HEK293 (cell line): ENCODE data around the gene SLC25A26.

Source experiments
- CTCF ChIP-seq: fragments of 450-650 bp; formaldehyde crosslinking; IDR thresholded peaks from 2 replicates; pipeline ENCODE4 v1.5.1; 2016; ENCODE audit warnings: missing biosample characterization, missing genetic modification characterization
- ELK4 ChIP-seq: IDR thresholded peaks from 2 replicates; pipeline ENCODE4 v1.6.1; 2011; ENCODE audit warnings: mild to moderate bottlenecking, low read depth, low read length, borderline replicate concordance
- YY2 ChIP-seq: fragments of 450-650 bp; formaldehyde crosslinking; IDR thresholded peaks from 2 replicates; pipeline ENCODE4 v1.5.1; 2016; ENCODE audit warnings: missing biosample characterization, missing genetic modification characterization
- ZNF140 ChIP-seq: fragments of 450-650 bp; formaldehyde crosslinking; IDR thresholded peaks from 2 replicates; pipeline ENCODE4 v1.5.1; 2016; ENCODE audit warnings: missing biosample characterization, missing genetic modification characterization
- ZNF2 ChIP-seq: fragments of 450-650 bp; formaldehyde crosslinking; IDR thresholded peaks from 2 replicates; pipeline ENCODE4 v1.5.1; 2016; ENCODE audit warnings: missing biosample characterization, missing genetic modification characterization
- ZNF391 ChIP-seq: fragments of 450-650 bp; formaldehyde crosslinking; IDR thresholded peaks from 2 replicates; pipeline ENCODE4 v1.5.1; 2016; ENCODE audit warnings: low read depth, missing biosample characterization, missing genetic modification characterization, borderline replicate concordance

- TF ChIP-seq ELK4: no peak
- TF ChIP-seq CTCF (tag by site-specific recombination): no peak
- no peak for TF ChIP-seq ZNF140 (tag by site-specific recombination)
- no peak for TF ChIP-seq ZNF391 (tag by site-specific recombination)
- no peak for TF ChIP-seq YY2 (tag by site-specific recombination)
- no peak for TF ChIP-seq ZNF2
These were observed 50.4 kb downstream of the SLC25A26 start for GRCh38 chr3:66271231-66271630.
